Measurements from ENCODE around the gene SLC5A5. TPM values are rescaled to one million over a fixed set of nuclear protein-coding genes. Genes with fewer than 3 reads are reported as not detected.

The SLC5A5 gene
- total and polyA plus RNA-seq, 4 donors: 0.14 to 0.95 (median 0.15) TPM; not detected in 1

DNA sequence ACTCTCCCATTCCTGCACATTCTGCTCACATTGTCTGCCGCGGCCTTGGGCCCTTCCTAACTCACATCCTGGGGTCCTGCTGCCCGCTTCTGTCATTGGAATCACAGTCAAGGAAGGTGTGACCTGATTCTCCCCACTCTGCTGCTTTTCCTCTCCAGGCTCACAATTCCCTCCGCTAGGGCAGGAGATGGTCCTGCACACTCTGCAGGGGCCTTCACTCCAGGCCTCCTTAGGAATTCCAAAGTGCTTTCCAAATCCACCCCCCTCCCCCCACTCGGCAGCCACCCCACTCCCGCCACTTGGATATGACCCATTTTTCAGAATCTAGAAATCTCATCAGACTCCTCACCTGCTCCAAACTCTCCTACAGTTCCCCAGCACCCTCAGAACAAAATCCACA lies 3.1 kb upstream of the SLC5A5 start:
- no peak overlapping the region for H3K9ac ChIP-seq (ENCODE audit: insufficient read depth in 1 of 2, low read length in 2 of 2)
- H3K36me3 ChIP-seq (ENCODE audit: control insufficient read depth in 4 of 4, insufficient read depth in 4 of 4, low read length in 4 of 4): peaks cover 0 to 20% (median 6%) of the 10 kb centered on the region in 4 donors
- H3K4me1 ChIP-seq (ENCODE audit: control insufficient read depth in 5 of 5, insufficient read depth in 5 of 5, low read length in 5 of 5): peaks cover 0 to 7% (median 0%) of the 10 kb centered on the region in 5 donors
- 63 to 67% methylated on average over 6 of the region's 6 CpGs for WGBS, 2 donors
- no peak for TF ChIP-seq CTCF (IDR thresholded peaks at IDR 0.05; ENCODE audit: control extremely low read depth, extremely low read depth)
- no peak for ATAC-seq (ENCODE audit: insufficient read depth, low FRiP score)
- no peak overlapping the region for H3K4me3 ChIP-seq
- H3K9me3 ChIP-seq (ENCODE audit: control insufficient read depth in 4 of 4, insufficient read depth in 3 of 4, low read length in 3 of 4): no peaks in the 10 kb centered on the region
- no peak for DNase-seq
- peaks cover 0 to 51% (median 29%) of the 10 kb centered on the region in 3 donors for H3K27me3 ChIP-seq (ENCODE audit: control insufficient read depth in 3 of 3, insufficient read depth in 3 of 3, low read length in 2 of 3)
- H3K27ac ChIP-seq (ENCODE audit: low read depth in 1 of 2, low read length in 1 of 2): no peak overlapping the region

GRCh38 chr19:17869114-17869608 lies 2.6 kb upstream of the SLC5A5 start:
- H3K27me3 ChIP-seq (ENCODE audit: control insufficient read depth in 3 of 3, insufficient read depth in 3 of 3, low read length in 2 of 3): peaks cover 0 to 56% (median 32%) of the 10 kb centered on the region in 3 donors
- WGBS, 2 donors: 55 to 69% methylated on average over 11 of the region's 11 CpGs
- no peak overlapping the region for H3K4me3 ChIP-seq
- H3K9me3 ChIP-seq (ENCODE audit: control insufficient read depth in 4 of 4, insufficient read depth in 3 of 4, low read length in 3 of 4): no peaks in the 10 kb centered on the region
- H3K27ac ChIP-seq (ENCODE audit: low read depth in 1 of 2, low read length in 1 of 2): no peak overlapping the region
- H3K36me3 ChIP-seq (ENCODE audit: control insufficient read depth in 4 of 4, insufficient read depth in 4 of 4, low read length in 4 of 4): peaks cover 0 to 15% (median 3%) of the 10 kb centered on the region in 4 donors
- H3K4me1 ChIP-seq (ENCODE audit: control insufficient read depth in 5 of 5, insufficient read depth in 5 of 5, low read length in 5 of 5): peaks cover 0 to 9% (median 0%) of the 10 kb centered on the region in 5 donors
- ATAC-seq (ENCODE audit: insufficient read depth, low FRiP score) (no peak), DNase-seq (no peak)
- H3K9ac ChIP-seq (ENCODE audit: insufficient read depth in 1 of 2, low read length in 2 of 2): no peak overlapping the region
- TF ChIP-seq CTCF (IDR thresholded peaks at IDR 0.05; ENCODE audit: control extremely low read depth, extremely low read depth): no peak

DNA sequence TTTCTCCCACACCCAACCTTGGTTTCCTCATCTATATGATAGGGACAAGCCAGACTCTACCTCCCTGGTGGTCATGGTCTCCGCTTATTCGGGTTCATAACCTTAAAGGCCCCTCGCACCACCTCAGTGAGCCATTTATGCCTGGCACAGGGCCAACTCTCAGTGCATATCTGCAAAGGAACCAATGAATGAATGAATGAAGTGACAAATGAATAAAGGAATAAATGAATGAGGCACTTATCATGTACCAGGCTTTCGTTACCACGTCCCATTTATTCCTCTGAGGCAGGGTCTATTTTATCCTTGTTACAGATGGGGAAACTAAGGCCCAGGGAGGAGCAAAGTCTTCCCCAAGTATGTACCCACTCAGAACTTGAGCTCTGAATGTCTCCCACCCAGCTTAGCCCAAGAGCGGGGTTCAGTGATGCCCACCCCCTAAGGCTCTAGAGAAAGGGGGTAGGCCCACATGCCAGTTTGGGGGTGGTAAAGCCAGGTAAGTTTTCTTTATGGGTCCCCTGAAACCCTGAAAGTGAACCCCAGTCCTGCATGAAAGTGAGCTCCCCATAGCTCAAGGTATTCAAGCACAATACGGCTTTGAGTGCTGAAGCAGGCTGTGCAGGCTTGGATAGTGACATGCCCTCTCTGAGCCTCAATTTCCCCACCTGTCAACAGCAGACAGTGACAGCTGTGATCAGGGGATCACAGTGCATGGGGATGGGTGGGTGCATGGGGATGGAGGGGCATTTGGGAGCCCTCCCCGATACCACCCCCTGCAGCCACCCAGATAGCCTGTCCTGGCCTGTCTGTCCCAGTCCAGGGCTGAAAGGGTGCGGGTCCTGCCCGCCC lies 490 bp upstream of the SLC5A5 start:
- H3K9me3 ChIP-seq (ENCODE audit: control insufficient read depth in 4 of 4, insufficient read depth in 3 of 4, low read length in 3 of 4): peaks cover 0 to 1% (median 0%) of the 10 kb centered on the region in 4 donors
- H3K4me1 ChIP-seq (ENCODE audit: control insufficient read depth in 5 of 5, insufficient read depth in 5 of 5, low read length in 5 of 5): peaks cover 0 to 9% (median 0%) of the 10 kb centered on the region in 5 donors
- no peak for TF ChIP-seq CTCF (IDR thresholded peaks at IDR 0.05; ENCODE audit: control extremely low read depth, extremely low read depth)
- H3K4me3 ChIP-seq: no peak overlapping the region
- H3K9ac ChIP-seq (ENCODE audit: insufficient read depth in 1 of 2, low read length in 2 of 2): no peak overlapping the region
- no peak for DNase-seq
- ATAC-seq (ENCODE audit: insufficient read depth, low FRiP score): no peak
- H3K36me3 ChIP-seq (ENCODE audit: control insufficient read depth in 4 of 4, insufficient read depth in 4 of 4, low read length in 4 of 4): no peaks in the 10 kb centered on the region
- H3K27ac ChIP-seq (ENCODE audit: low read depth in 1 of 2, low read length in 1 of 2): no peak overlapping the region
- WGBS, 2 donors: 66% methylated on average over 10 of the region's 10 CpGs
- H3K27me3 ChIP-seq (ENCODE audit: control insufficient read depth in 3 of 3, insufficient read depth in 3 of 3, low read length in 2 of 3): peaks cover 0 to 60% (median 37%) of the 10 kb centered on the region in 3 donors
